Astrocyte of the spinal cord (primary cell): ENCODE measurements around the gene DYNLT2.
"Not testable (repeated sequence)": the region's sequence is repeated elsewhere in the genome, so short reads cannot be mapped to it uniquely, and the experiment has no call there.

Experiments used
- DNase-seq: peaks from one replicate; pipeline ENCODE4 v3.0.0; 2011; ENCODE audit warnings: low read depth, low spot score
- H3K4me3 ChIP-seq: 2 replicates; pipeline ENCODE4 v1.5.1; 2011; ENCODE audit warnings: low read depth, mild to moderate bottlenecking, low read length, moderate library complexity
- in situ Hi-C: cut with HindIII; loops from 2 replicates; pipeline ENCODE4 v1.10.0; 2017; ENCODE audit warnings: low sequenced_read_pairs
- TF ChIP-seq, protein P1 (sequence below): IDR thresholded peaks from 2 replicates; pipeline ENCODE4 v1.5.1; 2012; ENCODE audit warnings: low read depth, mild to moderate bottlenecking, low read length, inconsistent platforms

DYNLT2 gene

DNA sequence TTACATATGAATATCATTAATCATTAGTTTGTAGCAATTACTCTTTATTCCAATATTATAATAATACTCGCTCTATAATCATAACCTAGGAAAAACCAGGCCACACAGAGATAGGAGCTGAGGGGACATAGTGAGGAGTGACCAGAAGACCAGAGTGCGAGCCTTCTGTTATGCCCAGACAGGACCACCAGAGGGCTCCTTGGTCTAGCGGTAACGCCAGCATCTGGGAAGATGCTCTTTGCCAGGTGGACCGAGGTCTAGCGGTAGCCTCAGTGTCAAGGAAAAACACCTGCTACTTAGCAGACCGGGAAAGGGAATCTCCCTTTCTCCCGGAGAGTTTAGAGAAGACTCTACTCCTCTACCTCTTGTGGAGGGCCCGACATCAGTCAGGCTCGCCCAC is 54.3 kb downstream of the DYNLT2 start:
- in situ Hi-C loops, DNase-seq, H3K4me3 ChIP-seq: not testable (repeated sequence)
- TF ChIP-seq, protein P1, sequence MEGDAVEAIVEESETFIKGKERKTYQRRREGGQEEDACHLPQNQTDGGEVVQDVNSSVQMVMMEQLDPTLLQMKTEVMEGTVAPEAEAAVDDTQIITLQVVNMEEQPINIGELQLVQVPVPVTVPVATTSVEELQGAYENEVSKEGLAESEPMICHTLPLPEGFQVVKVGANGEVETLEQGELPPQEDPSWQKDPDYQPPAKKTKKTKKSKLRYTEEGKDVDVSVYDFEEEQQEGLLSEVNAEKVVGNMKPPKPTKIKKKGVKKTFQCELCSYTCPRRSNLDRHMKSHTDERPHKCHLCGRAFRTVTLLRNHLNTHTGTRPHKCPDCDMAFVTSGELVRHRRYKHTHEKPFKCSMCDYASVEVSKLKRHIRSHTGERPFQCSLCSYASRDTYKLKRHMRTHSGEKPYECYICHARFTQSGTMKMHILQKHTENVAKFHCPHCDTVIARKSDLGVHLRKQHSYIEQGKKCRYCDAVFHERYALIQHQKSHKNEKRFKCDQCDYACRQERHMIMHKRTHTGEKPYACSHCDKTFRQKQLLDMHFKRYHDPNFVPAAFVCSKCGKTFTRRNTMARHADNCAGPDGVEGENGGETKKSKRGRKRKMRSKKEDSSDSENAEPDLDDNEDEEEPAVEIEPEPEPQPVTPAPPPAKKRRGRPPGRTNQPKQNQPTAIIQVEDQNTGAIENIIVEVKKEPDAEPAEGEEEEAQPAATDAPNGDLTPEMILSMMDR, result peak; percentile 51

DNA sequence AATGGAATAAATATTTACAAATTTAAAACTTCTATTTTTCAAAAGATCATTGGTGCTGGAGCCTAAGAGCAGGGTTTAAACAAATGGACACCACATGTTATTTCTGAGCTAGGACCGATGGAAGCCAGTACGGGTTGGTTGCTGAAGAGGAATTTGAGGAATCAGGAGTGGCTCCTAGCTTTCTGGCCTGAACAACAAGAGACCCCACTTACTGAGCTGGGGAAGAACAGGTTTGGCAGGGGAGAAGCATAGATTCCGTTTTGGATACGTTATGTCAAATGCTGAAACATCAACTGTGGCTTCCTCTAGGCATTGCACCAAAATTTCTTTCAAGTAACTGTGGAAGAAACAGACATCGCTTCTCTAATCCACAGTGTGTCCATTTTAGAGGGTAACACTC is 56.2 kb downstream of the DYNLT2 start:
- in situ Hi-C loops, result no loop called here
- H3K4me3 ChIP-seq, result no peak overlapping the region
- DNase-seq, result no peak
- TF ChIP-seq, protein P1, result no peak

DNA sequence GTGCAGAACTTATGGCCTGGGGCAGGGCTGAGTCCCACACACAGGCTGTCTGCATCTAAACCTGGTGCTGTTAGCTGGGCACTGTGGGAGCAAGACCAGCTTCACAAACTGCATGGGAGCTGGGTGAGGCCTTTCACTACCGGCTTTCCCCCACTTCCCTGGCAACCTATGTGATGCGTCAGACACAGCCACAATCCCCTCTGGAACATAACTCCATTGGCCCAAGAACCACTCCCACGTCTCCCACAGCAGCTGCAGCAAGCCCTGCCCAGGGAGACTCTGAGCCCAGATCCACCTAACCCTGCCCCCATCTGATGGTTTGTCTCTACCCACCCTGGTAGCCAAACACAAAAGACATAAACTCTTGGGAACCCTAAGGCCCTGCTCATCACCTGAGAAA is 58.9 kb downstream of the DYNLT2 start:
- TF ChIP-seq, protein P1, result no peak
- in situ Hi-C loops, result no loop called here
- DNase-seq, result no peak
- H3K4me3 ChIP-seq, result no peak overlapping the region

DNA sequence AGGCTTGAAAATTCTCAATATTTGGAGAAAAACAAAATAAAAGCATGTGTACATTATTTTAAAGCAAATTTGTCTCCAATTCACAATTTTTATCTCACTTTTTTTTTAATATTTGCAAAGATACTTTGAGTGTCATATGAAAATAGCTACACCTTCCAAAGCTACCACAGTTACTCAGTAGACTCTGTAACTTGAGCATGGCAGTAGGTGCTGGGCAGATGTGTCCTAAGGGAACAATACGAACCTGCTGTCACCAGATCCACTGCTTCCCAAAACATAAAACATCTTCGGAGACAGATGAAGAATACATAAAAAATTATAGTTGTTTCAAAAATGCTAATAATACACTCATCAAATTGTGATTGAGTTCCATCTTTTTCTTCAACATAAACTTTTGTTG is 60.1 kb downstream of the DYNLT2 start:
- TF ChIP-seq, protein P1, result no peak
- in situ Hi-C loops, result no loop called here
- no peak for DNase-seq
- H3K4me3 ChIP-seq, result no peak overlapping the region
